ENCODE data around the gene SLC6A18.
A peak's percentile ranks its signal among the peaks of the same experiment; 100 is the strongest.

The SLC6A18 gene

GRCh38 chr5:1186351-1187233 is 38.6 kb upstream of the SLC6A18 start:
- no peak for FAIRE-seq
- no peak for DNase-seq (ENCODE audit: extremely low spot score, insufficient read length, low read depth)

- FAIRE-seq: no peak
- DNase-seq (ENCODE audit: extremely low spot score, insufficient read length, low read depth): no peak
These were observed 37.8 kb upstream of the SLC6A18 start for GRCh38 chr5:1187234-1187949.

- FAIRE-seq: no peak
- no peak for DNase-seq (ENCODE audit: extremely low spot score, insufficient read length, low read depth)
These were observed 37.2 kb upstream of the SLC6A18 start for GRCh38 chr5:1187950-1188334.

GRCh38 chr5:1188464-1188863 is 36.7 kb upstream of the SLC6A18 start:
- DNase-seq (ENCODE audit: extremely low spot score, insufficient read length, low read depth) (no peak), FAIRE-seq (no peak)

GRCh38 chr5:1189269-1189668 is 35.9 kb upstream of the SLC6A18 start:
- DNase-seq (ENCODE audit: extremely low spot score, insufficient read length, low read depth): no peak
- no peak for FAIRE-seq

GRCh38 chr5:1190278-1190677 is 34.9 kb upstream of the SLC6A18 start:
- FAIRE-seq (no peak), DNase-seq (ENCODE audit: extremely low spot score, insufficient read length, low read depth) (no peak)

GRCh38 chr5:1190837-1191239 is 34.3 kb upstream of the SLC6A18 start:
- FAIRE-seq (no peak), DNase-seq (ENCODE audit: extremely low spot score, insufficient read length, low read depth) (no peak)

- FAIRE-seq (no peak), DNase-seq (ENCODE audit: extremely low spot score, insufficient read length, low read depth) (no peak)
These were observed 32.1 kb upstream of the SLC6A18 start for GRCh38 chr5:1192971-1193590.

GRCh38 chr5:1193591-1193985 is 31.6 kb upstream of the SLC6A18 start:
- FAIRE-seq: no peak
- DNase-seq (ENCODE audit: extremely low spot score, insufficient read length, low read depth): no peak

GRCh38 chr5:1194378-1194777 is 30.8 kb upstream of the SLC6A18 start:
- DNase-seq (ENCODE audit: extremely low spot score, insufficient read length, low read depth): no peak
- no peak for FAIRE-seq

GRCh38 chr5:1195439-1195838 is 29.7 kb upstream of the SLC6A18 start:
- no peak for FAIRE-seq
- DNase-seq (ENCODE audit: extremely low spot score, insufficient read length, low read depth): no peak

GRCh38 chr5:1195916-1196315 is 29.3 kb upstream of the SLC6A18 start:
- FAIRE-seq: no peak

GRCh38 chr5:1196562-1196961 is 28.6 kb upstream of the SLC6A18 start:
- FAIRE-seq (no peak), DNase-seq (ENCODE audit: extremely low spot score, insufficient read length, low read depth) (no peak)

More at GRCh38 chr5:1195916-1196315, 29.3 kb upstream of the SLC6A18 start:
- DNase-seq (ENCODE audit: extremely low spot score, insufficient read length, low read depth): no peak

GRCh38 chr5:1197876-1198666 is 27.1 kb upstream of the SLC6A18 start:
- DNase-seq (ENCODE audit: extremely low spot score, insufficient read length, low read depth) (no peak), FAIRE-seq (peak; percentile 31)

- FAIRE-seq (peak; percentile 18), DNase-seq (ENCODE audit: extremely low spot score, insufficient read length, low read depth) (no peak)
These were observed 25.9 kb upstream of the SLC6A18 start for GRCh38 chr5:1199340-1199648.

GRCh38 chr5:1199649-1200494 is 25.3 kb upstream of the SLC6A18 start:
- FAIRE-seq: no peak

GRCh38 chr5:1200495-1201326 is 24.5 kb upstream of the SLC6A18 start:
- DNase-seq (ENCODE audit: extremely low spot score, insufficient read length, low read depth) (no peak), FAIRE-seq (no peak)

More at GRCh38 chr5:1199649-1200494, 25.3 kb upstream of the SLC6A18 start:
- no peak for DNase-seq (ENCODE audit: extremely low spot score, insufficient read length, low read depth)

GRCh38 chr5:1201327-1202025 is 23.7 kb upstream of the SLC6A18 start, which contains the start of gene SLC6A19:
Gene SLC6A19, plus strand, starts transcription at chr5:1201595. Its CDS starts 56 bp downstream, at chr5:1201651.
- DNase-seq (ENCODE audit: extremely low spot score, insufficient read length, low read depth) (no peak), FAIRE-seq (no peak)
